ENCODE measurements around the gene TMPRSS6.

TMPRSS6 gene

DNA sequence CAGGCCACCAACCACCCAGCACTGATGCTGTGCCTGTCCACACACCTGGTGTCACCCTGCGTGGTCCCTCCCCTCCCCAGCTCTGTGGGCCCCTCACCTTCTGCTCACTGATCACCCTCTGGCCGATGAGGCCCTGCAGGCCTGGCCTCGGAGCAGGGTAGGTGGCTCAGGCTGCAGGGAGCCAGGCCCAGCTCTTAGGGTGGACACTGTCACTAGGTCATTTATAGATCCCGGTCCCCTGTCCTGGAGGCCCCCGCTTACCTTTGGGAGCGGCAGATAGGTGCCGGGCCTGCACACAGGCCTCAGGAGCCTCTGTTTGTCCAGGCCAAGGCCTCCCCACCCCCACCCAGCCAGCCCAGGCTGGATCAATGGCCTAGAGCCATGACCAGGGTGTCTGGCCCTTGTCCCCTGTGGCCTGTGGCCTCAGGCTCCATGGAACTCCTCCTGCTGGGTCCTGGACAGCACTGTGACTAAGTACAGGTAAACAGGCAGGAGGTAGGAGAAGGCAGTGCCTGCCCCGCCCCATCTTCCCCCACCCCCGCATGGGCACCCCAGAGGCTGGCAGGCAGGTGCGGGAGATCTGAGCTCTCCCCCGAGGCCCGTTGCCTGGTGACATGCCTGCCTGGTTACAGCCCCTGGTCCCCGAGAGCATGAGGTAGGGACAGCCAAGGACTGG is at the start of gene TMPRSS6:
Gene TMPRSS6 (minus strand): TSS at position 472 of the 676 bp plus-strand sequence. CDS start 6,296 bp downstream, outside the sequence.
- DNase-seq: no peak

DNA sequence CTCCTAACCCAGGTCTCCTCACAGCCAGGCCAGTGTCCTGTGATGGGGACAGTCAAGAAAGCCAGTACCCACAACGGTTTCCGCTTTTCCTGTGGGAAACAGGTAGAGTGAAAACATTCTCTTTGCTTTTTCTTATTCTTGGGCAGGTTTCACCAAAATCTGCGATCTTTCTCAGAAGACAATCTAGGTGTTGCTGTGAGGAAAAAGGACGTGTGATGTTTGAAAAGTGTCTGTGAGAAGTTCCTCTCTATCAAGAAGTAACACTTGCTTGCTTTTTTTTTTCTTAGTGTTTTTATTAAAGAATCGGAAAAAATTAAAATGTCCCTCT is 49.4 kb upstream of the TMPRSS6 start:
- DNase-seq: no peak

DNA sequence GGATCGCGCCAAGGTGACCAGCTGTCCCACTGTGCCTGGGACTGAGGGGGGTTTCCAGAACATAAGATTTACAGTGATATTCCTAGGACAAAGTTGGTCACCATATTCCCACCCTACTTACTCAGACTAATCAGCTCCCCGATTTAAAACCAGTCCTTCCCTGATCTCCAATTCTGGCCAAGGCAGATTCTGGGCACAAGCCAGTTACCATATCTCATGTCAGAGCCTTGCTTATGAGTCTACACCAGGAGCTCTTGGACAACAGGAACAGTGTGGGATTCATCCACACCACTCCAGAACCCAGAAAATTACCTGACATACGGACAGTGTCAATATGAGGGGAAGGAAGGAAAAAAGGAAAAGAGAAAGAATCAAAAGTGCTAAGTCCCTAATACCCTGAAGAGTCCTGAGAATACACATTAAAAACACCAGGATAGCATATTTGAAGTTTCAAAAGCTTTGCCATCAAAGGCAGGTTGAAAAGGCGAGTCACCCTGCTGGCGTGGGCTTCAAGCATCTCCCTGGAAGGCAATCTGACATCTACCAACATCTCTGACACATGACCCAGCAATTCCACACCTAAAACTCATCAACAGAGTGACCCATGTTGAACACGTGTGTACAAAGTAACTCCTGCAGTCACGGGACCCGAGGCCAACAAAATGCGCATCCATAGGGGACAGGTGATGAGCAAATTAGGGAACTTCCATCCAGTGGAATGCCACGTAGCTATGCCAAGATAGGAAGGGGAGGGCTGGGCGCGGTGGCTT is 48.2 kb upstream of the TMPRSS6 start:
- no peak for DNase-seq

DNA sequence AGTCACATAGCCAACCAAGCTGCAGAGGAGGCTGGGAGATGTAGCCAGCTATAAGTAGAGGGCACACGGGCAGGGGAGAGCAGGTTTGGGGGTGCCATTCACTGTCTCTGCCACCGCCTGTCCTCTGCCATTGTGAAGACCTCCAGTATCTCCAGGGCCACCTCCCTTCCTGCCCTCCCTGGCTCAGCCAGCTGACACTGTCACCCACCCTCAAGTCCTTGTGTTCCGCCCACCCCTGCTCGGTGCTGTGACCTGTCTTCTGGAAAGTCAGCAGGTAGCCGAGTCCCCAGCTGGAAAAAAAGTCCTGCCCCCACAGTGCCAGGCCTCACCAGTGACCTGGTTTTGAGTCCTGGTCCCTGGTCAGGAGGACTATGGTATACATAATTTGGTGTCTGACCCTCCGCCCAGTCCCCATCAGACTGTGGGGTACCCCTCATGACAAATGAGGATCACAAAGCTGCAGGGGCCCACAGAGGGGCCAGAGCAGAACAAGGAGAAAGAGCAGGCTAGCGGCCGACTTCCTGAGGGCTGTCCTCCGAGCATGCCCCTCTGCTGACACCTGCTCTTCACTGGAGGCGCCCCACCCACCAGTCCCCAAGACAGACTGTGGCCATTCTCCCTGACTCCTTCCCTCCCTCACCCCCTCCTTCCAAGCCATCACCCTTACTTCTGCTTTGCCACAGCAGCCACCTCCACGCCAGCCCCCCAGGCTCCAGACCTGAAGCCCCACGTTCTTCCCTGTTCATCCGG is 47.3 kb upstream of the TMPRSS6 start:
- no peak for DNase-seq

DNA sequence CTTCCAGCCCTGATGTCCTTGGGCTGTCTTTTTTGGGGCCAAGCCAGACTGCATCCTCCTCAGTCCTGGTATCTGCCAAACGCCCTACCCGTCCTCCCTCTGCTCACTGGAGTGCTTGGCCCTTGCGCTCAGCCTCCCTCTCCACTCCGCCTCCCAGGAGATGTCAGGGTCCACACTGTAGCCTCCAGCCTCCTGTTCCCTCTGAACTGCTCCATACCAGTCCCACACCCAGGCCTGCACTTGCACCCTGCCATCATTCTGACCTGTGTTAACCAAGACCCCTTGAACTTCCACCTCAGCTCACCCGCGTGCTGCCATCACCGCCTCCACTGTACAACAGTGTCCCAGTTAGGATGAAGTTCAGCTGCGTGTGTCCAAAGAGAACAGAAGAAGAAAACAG is 46.5 kb upstream of the TMPRSS6 start:
- DNase-seq: no peak

DNA sequence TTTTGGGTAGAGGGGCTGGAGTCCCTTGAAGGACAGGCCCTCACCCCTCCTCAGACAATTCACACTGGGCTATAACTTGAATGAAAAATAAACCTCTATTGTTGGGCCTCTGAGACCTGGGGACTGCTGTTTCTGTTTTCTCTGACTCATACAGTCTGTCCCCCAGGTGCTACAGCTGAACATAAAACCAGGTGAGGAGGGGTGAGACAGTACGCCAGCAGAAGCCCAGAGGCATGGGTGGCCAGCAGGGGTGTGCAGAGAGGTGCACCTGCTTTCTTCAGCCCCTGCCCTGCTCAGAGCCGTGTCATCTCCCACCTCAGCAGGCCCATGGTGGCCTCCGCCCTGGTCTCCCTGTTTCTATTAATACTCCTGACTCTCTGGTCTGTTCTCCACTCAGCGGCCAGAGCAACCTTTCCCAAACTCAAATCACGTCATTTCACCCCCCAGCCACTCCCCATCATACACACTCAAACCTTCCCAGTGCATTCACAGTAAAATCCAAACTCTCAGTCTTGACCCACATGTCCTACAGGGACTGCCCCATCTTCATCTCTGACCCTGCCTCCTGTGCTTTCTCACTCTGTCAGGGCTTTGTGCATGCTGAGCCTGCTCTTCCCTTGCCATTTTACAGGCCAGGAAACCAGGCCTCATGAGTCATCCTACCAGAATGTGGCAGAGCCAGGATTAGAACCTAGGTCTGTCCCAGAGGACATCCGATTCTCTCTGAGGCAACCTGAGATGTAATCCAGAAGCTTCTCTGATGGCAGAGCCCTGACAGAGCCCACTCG is 45.6 kb upstream of the TMPRSS6 start:
- no peak for DNase-seq

DNA sequence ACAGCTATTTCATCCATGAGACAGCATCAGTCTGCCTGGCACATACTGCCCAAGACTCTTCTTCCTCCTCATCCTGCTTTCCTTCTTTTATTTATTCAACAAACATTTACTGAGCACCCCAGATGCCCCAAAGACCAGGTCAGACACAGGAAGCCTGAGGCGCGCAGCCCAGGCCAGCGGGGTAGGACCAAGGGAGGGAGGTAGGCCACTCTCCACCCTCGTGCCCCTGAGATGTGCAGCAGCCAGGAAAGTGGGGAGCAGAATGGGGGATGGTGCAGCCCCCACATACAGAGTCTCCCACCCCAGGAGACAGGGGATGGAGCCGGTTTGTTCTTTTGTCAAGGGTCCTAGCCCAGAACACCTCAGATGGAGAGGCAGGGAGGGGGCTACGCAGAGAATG is 44.4 kb upstream of the TMPRSS6 start:
- DNase-seq: no peak

DNA sequence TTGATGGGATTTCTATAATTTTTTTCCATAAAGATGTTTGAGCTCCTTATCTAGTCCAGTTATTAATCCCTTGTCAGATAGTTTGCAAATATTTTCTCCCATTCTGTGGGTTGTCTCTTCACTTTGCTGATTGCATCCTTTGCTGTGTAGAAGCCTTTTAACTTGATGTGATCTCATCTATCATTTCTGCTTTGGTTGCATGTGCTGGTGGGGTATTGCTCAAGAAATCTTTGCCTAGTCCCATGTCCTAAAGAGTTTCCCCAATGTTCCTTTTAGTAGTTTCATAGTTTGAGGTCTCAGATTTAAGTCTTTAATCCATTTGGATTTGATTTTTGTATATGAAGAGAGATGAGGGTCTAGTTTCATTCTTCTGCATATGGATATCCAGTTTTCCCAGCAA is 41.9 kb upstream of the TMPRSS6 start:
- peak; percentile 25 for DNase-seq

DNA sequence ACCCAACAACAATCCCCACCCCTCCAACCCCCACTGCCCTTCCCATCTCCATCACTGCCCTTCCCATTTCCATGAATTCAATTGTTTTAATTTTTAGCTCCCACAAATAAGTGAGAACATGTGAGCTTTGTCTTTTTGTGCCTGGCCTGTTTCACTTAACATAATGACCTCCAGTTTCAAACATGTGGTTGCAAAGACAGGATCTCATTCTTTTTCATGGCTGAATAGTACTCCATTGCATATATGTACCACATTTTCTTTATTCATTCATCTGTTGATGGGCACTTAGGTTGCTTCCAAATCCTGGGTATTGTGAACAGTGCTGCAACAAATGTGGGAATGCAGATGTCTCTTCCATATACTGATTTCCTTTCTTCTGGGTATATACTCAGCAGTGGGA is 41.2 kb upstream of the TMPRSS6 start:
- no peak for DNase-seq

DNA sequence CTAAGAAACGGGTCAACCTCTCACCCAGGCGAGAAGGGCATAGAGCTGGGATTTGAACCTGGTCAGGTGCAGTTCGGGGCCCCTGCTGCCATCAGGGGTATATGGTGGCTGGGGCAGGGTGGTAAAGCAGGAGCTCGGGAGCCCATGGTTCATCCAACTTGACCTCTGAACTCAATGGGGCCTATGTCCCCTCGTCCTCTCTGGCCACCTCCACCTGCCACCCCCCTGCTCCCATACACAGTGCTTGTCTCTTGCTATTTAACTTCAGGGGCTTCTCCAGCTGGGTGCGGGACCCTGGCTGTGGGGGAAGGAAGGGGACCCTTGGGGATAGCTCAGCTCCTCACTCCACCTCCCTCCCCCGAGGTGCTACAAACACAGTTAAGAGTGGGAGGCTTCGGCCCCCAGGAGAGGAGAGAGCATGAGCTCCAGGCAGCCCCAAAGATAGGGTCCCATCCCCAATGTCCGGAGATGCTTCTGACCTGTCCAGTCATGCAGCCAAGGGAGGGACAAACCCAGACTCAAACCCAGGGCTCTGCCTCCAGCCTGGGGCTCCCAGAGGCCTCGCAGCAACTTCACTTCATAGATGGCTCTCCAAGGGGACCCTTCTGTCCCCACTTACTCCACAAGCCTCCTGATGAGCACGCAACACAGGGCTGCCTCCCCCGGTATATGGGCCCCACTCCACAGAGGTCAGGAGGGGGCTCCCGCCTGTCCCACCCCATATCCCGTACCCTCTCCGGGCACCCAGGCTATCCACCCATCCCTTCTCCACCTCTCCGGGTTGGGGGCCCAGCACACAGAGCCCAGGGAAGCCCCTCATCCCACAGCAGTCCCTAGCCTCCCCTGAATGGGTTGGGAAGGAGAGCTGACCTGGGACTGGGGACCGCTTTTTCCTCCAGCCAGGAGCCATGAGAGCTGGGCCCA is 39.5 kb upstream of the TMPRSS6 start:
- DNase-seq: no peak

DNA sequence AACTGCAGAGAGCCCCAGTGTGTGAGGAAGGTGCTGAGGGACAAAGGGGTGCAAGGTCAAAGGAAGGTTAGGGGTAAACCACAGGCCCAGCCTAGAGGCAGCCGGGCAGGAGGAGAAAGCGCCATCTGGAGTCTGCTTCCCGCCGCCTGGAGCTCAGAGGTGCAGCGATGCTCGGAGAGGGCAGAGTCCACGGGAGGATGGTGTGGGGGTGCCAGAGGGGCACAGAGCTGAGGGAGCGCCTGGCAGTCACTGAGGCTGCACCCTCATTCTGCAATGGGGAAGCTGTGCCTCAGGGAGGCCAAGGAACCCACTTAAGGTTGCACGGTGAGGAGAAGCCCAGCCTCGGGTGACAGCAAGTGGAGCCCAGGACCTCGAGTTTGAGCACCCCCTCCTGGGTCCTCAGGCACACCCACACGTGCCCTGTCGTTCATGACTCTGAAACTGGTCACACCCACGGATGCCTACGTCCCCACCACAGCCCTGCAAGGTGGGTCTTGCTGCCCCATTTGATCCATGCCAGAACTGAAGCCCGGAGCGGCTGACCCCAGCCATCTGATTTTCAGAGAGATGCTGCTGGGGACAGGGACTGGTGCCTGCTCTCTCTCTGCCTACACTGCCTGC is 38.6 kb upstream of the TMPRSS6 start:
- no peak for DNase-seq

DNA sequence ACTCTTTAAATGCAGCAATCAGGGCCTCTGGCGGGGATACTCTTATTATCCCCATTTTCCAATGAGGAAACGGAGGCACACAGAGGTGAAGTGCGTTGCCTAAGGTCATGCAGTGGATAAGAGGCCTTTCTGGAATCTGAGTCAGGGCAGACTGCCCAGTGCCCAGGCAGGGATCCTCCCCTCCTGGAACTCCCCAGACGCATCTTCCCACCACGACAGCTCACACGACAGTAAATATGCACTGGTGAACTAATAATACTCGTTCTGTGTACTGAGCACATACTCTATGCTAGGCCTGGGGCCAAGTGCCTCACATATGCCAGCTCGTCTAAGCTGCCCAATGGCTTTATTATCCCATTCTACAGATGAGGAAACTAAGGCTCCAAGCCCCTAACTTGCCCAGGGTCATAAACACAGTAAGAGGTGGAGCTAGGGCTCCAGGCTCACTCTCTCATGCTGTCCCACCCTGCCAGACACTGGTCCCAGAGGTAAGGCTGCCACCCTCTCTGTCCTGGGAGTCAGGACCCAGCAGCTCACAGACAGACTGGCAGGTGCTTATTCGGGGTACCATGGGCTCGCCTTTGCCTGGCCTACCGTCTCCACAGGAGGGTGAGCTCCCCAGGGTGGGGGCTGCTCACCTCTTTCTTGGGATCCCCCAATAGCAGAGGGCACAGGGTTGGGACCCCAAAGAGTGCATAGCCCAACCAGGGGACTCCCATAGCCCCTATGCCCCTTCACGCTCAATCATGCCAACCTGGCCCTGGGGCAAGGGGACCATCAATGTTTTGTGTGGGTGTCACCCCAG is 37.9 kb upstream of the TMPRSS6 start:
- no peak for DNase-seq

DNA sequence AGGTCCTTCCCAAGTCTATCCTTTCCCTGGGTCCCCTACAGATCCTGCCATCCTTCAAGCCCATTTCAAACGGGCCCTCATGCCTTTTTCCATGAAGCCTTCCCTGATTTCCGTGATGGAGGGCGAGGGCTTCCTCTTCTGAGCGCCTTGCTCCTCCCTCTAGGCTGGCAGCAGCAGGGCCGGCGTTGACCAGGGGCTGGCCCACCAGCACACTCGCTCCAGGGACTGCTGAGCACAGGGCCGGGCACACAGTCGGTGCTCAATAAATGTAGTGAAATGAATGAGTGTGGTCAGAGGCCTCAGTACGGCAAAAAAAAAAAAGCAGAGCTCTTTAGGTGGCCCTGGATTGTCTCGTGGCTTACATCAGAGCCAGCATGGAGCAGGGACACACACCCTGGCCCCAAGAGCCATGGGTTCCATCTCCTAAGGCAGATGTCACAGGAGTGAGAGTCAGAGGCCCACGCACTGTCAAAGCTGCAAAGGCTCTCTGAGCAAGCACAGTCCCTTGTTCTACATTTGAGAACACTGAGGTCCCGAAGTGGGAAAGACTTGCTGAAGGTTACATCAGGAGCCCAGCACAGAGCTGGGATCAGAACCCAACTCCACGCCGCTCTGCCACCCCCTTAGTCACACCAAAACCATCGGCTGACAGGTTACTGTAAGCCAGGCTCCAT is 37.1 kb upstream of the TMPRSS6 start:
- DNase-seq: no peak

DNA sequence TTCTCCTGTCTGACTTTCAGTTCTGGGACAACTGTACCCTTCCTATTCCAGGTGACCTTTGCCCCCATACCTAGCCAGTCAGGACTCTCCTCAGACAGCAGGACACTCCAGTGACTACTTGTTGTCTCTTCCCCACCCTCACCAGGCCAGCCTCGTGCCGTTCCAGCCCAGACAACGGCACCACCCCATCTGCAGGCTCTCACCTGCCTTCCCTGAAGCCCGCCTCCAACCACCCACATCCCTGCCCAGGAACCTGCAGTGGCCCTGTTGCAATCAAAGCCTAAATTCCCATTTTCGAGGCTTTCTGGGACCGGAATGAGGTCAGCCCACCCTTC is 36.5 kb upstream of the TMPRSS6 start:
- no peak for DNase-seq

DNA sequence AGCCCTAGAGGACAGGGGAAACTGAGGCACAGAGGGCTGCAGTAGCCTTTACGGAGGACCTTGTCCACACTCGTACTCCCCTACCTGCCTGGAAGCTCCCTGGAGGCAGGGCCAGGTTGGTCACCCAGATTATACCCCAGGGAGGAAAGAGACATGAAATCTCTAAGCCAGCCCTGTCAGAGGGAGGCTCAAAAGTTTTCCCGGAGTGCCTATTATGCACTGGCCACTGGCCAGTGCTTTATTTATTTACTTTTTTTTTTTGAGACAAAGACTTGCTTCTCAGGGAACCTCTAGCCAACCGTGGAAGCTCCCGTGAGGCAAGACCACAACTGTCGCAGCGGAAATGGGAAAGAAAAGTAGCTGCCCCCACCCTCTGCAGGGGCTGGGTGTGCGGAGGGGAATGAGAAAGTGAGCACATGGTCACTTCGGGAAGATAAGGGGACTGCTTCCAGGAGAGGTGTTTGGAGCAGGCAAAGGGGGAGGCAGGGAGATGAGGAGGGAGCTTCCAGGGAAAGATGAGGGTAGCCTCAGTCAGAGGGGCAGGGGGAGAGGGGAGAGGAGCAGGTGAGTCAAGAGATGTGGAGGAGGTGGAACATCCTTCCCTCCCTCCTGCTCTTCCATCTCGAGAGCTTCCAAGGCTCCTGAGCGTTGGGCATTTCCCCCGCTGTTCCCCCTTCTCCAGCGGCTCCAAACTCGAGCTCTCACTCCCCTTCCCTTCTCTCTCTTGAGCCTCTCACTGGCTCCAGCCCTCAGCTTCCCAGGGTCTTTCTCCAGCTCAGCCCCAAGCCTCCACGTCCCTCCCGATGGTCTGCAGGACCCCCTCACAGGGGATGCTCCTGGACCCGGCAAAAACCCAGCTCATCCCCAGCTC is 35.9 kb upstream of the TMPRSS6 start:
- no peak for DNase-seq

DNA sequence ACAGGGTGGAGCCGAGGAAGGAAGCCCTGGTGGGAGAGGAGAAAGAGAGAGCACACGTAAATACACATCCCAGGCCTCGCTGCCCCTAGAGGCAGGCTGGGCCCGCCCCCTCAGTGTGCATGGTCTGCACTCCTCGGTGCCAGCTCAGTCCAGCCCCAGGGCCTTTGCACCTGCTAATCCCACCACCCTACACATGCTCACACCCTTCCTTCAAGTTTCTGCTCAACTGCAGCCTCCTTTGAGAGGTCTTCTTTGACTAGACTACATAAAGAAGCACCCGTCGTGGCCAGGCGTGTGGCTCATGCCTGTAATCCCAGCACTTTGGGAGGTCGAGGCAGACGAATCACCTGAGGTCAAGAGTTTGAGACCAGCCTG is 34.7 kb upstream of the TMPRSS6 start:
- DNase-seq: no peak

DNA sequence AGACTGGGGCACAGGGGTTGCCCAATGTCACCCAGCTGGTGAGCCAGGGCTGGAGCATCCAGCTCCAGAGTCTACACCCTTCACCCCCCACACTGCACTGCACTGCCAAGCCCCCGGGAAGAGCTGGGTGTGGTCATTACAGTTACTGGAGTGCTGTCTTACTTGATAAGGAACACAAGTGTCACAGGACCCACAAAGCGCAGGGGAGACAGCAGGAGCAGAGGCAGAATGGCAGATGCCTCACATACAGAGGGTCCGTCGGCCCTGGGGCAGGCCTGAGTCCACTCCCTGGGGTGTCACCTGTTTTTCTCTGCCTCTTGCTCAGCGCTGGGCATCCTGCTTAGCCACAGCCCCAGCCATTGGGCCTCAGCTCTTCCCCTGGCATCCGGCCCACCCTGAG is 32.5 kb upstream of the TMPRSS6 start:
- no peak for DNase-seq

DNA sequence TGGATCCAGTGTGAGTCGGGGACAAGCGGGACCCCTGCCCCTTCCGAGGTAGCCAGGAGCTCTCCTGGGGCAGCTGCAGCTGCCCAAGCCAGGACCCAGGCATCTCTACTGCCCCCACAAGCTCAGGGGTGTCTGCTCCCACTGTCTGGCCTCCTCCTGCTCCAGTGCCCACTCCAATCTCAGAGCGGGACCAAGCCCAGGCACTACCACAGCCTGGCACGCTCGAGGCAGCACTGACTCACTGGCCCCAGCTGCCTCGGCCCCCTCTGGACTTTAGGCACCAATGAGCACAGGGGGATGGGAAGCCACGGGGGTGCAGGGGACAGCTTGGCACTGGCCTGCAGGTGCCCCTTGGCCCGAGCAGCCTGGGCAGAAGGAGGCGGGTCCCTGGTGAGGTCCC is 32.0 kb upstream of the TMPRSS6 start:
- DNase-seq: no peak

DNA sequence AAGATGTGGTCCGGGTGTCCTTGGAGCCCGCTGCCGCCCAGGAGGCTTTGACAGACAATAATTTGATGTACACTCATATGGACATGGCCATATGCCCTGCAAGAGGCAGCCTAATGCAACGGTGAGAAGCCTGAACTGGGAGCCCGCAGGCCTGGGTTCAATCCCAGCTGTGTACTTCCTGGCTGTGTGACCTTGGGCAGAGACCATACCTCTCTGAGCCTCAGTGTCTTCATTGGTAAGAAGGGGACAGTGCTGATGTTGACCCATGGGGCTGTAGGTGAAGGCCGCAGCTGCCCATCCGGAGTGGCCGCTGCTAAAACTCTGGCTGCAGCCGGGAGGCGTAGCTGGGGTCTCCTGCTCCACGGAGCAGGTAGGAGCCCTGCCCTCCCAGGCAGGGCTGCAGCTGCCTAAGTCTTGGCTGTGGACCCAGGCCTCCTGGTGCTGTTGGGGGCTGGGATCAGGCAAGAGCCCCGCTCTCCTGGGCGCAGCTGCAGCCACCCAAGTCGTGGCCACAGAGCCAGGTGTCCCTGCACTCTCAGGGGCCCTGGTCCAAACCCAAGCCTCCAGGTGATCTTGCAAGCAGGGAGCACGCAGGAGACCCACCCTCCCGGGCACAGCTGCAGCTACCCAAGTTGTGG is 31.3 kb upstream of the TMPRSS6 start:
- DNase-seq: no peak

All from suppressor macrophage treated with lipopolysaccharide for 4 hours (primary cell).